Measurements from ENCODE around the gene CD38. TPM values are rescaled to one million over a fixed set of nuclear protein-coding genes. Genes with fewer than 3 reads are reported as not detected.

CD38 gene
- total RNA-seq, 1 donor from 2014 or later: 1.0 TPM

DNA sequence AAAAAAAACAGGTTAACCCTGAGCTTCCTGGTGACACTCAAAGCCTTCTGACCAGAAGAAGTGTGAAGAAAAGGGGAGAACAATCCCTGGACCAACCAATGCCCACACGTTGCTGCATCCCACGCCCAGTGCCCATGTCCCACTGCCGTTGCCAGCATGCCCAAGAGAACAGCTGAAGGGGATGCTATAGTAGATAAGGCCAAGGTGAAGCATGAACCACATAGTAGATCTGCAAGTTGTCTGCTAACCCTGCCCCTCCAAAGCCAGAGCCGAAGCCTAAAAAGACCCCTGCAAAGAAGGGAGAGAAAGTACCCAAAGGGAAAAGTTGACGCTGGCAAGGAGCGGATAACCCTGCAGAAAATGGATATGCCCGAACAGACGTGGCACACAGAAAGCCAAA is 11.3 kb upstream of the CD38 start:
- Mint-ChIP-seq H3K36me3 (ENCODE audit: low read depth, unreplicated experiment) (no peaks in the 10 kb centered on the region), H3K4me3 (ENCODE audit: unreplicated experiment) (peak overlapping the region; percentile 28), H3K27ac (ENCODE audit: unreplicated experiment) (no peak overlapping the region), H3K4me1 (ENCODE audit: low read depth, unreplicated experiment) (no peaks in the 10 kb centered on the region), H3K27me3 (ENCODE audit: low read depth, unreplicated experiment) (peaks cover 25% of the 10 kb centered on the region), H3K9me3 (ENCODE audit: unreplicated experiment) (no peaks in the 10 kb centered on the region)
- H3K9me3 ChIP-seq (ENCODE audit: insufficient read depth, low read depth, low read length): no peaks in the 10 kb centered on the region
- H2AFZ ChIP-seq (ENCODE audit: low read depth, low read length): no peak overlapping the region
- no peak overlapping the region for H3K4me3 ChIP-seq (ENCODE audit: insufficient read depth, low read depth, low read length)
- no peak overlapping the region for H3K9ac ChIP-seq (ENCODE audit: low read length)
- no peaks in the 10 kb centered on the region for H3K4me1 ChIP-seq (ENCODE audit: insufficient read depth, low read length)
- H3K36me3 ChIP-seq (ENCODE audit: insufficient read depth, low read length): no peaks in the 10 kb centered on the region
- no peaks in the 10 kb centered on the region for H3K79me2 ChIP-seq (ENCODE audit: insufficient read depth, low read length)
- TF ChIP-seq, protein P1, sequence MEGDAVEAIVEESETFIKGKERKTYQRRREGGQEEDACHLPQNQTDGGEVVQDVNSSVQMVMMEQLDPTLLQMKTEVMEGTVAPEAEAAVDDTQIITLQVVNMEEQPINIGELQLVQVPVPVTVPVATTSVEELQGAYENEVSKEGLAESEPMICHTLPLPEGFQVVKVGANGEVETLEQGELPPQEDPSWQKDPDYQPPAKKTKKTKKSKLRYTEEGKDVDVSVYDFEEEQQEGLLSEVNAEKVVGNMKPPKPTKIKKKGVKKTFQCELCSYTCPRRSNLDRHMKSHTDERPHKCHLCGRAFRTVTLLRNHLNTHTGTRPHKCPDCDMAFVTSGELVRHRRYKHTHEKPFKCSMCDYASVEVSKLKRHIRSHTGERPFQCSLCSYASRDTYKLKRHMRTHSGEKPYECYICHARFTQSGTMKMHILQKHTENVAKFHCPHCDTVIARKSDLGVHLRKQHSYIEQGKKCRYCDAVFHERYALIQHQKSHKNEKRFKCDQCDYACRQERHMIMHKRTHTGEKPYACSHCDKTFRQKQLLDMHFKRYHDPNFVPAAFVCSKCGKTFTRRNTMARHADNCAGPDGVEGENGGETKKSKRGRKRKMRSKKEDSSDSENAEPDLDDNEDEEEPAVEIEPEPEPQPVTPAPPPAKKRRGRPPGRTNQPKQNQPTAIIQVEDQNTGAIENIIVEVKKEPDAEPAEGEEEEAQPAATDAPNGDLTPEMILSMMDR (IDR thresholded peaks at IDR 0.05; ENCODE audit: insufficient read depth, low read depth, low read length): no peak
- no peak for TF ChIP-seq EZH2 (IDR thresholded peaks at IDR 0.05; ENCODE audit: insufficient read depth, low read length)
- no peak overlapping the region for H3K27ac ChIP-seq (ENCODE audit: low read depth, low read length)
- H3K4me2 ChIP-seq (ENCODE audit: low read length): no peak overlapping the region
- no peak for DNase-seq (ENCODE audit: low read depth)
- H4K20me1 ChIP-seq (ENCODE audit: insufficient read depth, low read length): no peaks in the 10 kb centered on the region
- H3K27me3 ChIP-seq (ENCODE audit: insufficient read depth, low read length): peaks cover 6% of the 10 kb centered on the region
- no peak for FAIRE-seq

DNA sequence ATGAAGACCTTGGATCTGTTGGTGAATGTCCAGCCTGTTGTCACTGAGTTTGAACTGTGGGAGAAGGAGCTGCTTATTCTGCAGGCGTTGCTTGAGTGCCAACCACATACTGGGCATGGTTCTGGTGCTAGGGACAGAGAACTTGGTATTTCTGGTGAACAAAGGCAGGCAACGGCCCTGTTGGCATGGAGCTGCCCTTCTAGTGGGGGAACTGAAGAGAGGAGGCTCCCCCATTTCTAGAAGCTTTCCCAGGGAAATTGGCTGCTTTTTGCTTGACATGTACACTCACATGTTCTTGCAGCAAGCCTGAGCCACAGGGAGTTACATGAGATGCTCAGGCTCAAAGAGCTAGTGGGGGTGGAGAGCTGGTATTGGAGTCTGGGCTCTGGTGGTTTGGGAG is 8.9 kb upstream of the CD38 start:
- Mint-ChIP-seq H3K4me3 (ENCODE audit: unreplicated experiment) (no peak overlapping the region), H3K4me1 (ENCODE audit: low read depth, unreplicated experiment) (no peaks in the 10 kb centered on the region), H3K36me3 (ENCODE audit: low read depth, unreplicated experiment) (no peaks in the 10 kb centered on the region), H3K27me3 (ENCODE audit: low read depth, unreplicated experiment) (peaks cover 46% of the 10 kb centered on the region), H3K9me3 (ENCODE audit: unreplicated experiment) (peaks cover 2% of the 10 kb centered on the region), H3K27ac (ENCODE audit: unreplicated experiment) (no peak overlapping the region)
- H3K36me3 ChIP-seq (ENCODE audit: insufficient read depth, low read length): no peaks in the 10 kb centered on the region
- FAIRE-seq (no peak), DNase-seq (ENCODE audit: low read depth) (no peak)
- H3K27ac ChIP-seq (ENCODE audit: low read depth, low read length): no peak overlapping the region
- H3K4me2 ChIP-seq (ENCODE audit: low read length): no peak overlapping the region
- no peaks in the 10 kb centered on the region for H3K4me1 ChIP-seq (ENCODE audit: insufficient read depth, low read length)
- H3K9me3 ChIP-seq (ENCODE audit: insufficient read depth, low read depth, low read length): no peaks in the 10 kb centered on the region
- H3K9ac ChIP-seq (ENCODE audit: low read length): no peak overlapping the region
- no peaks in the 10 kb centered on the region for H4K20me1 ChIP-seq (ENCODE audit: insufficient read depth, low read length)
- no peaks in the 10 kb centered on the region for H3K79me2 ChIP-seq (ENCODE audit: insufficient read depth, low read length)
- peaks cover 15% of the 10 kb centered on the region for H3K27me3 ChIP-seq (ENCODE audit: insufficient read depth, low read length)
- no peak for TF ChIP-seq EZH2 (IDR thresholded peaks at IDR 0.05; ENCODE audit: insufficient read depth, low read length)
- TF ChIP-seq, protein P1 (IDR thresholded peaks at IDR 0.05; ENCODE audit: insufficient read depth, low read depth, low read length): no peak
- H3K4me3 ChIP-seq (ENCODE audit: insufficient read depth, low read depth, low read length): no peak overlapping the region
- H2AFZ ChIP-seq (ENCODE audit: low read depth, low read length): no peak overlapping the region

DNA sequence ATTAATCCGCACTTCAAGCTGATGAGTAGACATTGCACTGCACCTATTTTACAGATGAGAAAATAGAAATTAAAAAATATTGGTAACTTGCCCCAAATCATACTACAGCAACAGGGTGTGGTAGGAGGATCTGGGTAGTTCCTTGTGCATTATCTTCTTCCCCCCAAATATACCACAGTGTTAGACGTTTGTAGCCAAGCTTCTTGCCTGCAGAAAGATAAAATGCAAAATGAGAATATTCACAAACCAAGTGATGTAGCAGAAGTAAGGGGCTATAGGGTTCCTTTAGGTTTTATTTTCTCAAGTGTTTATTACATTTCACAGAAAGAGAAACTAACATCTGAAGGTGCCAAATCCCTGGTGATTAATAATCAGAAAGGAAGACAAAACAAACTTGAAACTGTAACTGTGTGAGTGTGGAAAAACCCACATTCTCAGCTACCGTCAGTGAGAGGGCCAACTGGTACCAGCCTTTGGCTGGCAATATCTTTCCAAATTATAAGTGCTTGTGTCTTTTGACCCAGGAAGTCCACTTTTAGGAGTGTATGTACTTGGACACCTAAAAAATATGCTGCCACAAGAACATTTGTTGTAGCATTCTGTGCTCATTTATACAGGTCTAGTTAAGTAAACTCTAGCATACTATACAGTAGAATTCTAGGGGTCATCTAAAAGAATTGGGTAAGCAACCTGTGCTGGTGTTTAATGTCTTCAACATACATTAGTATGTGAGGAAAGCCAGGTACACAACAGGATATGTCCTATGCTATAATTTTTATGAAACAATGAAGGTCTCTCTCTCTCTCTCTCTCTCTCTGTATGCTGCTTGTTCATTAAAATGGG is 6.7 kb upstream of the CD38 start:
- no peaks in the 10 kb centered on the region for H3K36me3 ChIP-seq (ENCODE audit: insufficient read depth, low read length)
- H3K9ac ChIP-seq (ENCODE audit: low read length): no peak overlapping the region
- no peaks in the 10 kb centered on the region for H4K20me1 ChIP-seq (ENCODE audit: insufficient read depth, low read length)
- Mint-ChIP-seq H3K4me1 (ENCODE audit: low read depth, unreplicated experiment) (no peaks in the 10 kb centered on the region), H3K36me3 (ENCODE audit: low read depth, unreplicated experiment) (no peaks in the 10 kb centered on the region), H3K27ac (ENCODE audit: unreplicated experiment) (no peak overlapping the region), H3K4me3 (ENCODE audit: unreplicated experiment) (no peak overlapping the region), H3K9me3 (ENCODE audit: unreplicated experiment) (peaks cover 2% of the 10 kb centered on the region), H3K27me3 (ENCODE audit: low read depth, unreplicated experiment) (peaks cover 58% of the 10 kb centered on the region)
- no peak overlapping the region for H2AFZ ChIP-seq (ENCODE audit: low read depth, low read length)
- DNase-seq (ENCODE audit: low read depth) (no peak), FAIRE-seq (no peak)
- H3K4me1 ChIP-seq (ENCODE audit: insufficient read depth, low read length): no peaks in the 10 kb centered on the region
- H3K27me3 ChIP-seq (ENCODE audit: insufficient read depth, low read length): peaks cover 20% of the 10 kb centered on the region
- no peaks in the 10 kb centered on the region for H3K9me3 ChIP-seq (ENCODE audit: insufficient read depth, low read depth, low read length)
- no peak overlapping the region for H3K27ac ChIP-seq (ENCODE audit: low read depth, low read length)
- no peaks in the 10 kb centered on the region for H3K79me2 ChIP-seq (ENCODE audit: insufficient read depth, low read length)
- no peak for TF ChIP-seq EZH2 (IDR thresholded peaks at IDR 0.05; ENCODE audit: insufficient read depth, low read length)
- TF ChIP-seq, protein P1 (IDR thresholded peaks at IDR 0.05; ENCODE audit: insufficient read depth, low read depth, low read length): no peak
- no peak overlapping the region for H3K4me2 ChIP-seq (ENCODE audit: low read length)
- no peak overlapping the region for H3K4me3 ChIP-seq (ENCODE audit: insufficient read depth, low read depth, low read length)

Measured in astrocyte (in vitro differentiated cells and primary cell).